IMR-90 (cell line): ENCODE measurements around the gene M6PR. TPM values are rescaled to one million over a fixed set of nuclear protein-coding genes. Genes with fewer than 3 reads are reported as not detected.

Experiments
- ATAC-seq: fragments of 200-7000 bp; cut with Tn5 transposase; 2 replicates; pipeline ENCODE4 v1.9.1; 2020; ENCODE audit warnings: low read depth, mild to moderate bottlenecking, moderate library complexity
- BruUV-seq: library from RNA; stranded (reverse); fragments of 400-500 nt; replicated peaks from 2 replicates; lab custom pipeline; 2021; lab: Mats Ljungman, UMichigan
- CTCF ChIA-PET: fragments of 300-600 bp; formaldehyde crosslinking; extraction: SDS; loops from one replicate; lab custom pipeline; 2021; ENCODE audit warnings: antibody characterized with exemption; lab: Yijun Ruan, JAX
- POLR2A ChIA-PET: fragments of 300-600 bp; sonication (Branson Sonifier 250); formaldehyde crosslinking; loops from one replicate; lab custom pipeline; 2022; ENCODE audit warnings: antibody characterized with exemption; ENCODE audit not compliant: unreplicated experiment; lab: Charles Lee
- DNase-seq: peaks from one replicate; pipeline ENCODE4 v3.0.0; 2013
- H2AFZ ChIP-seq: replicated peaks from 2 replicates; pipeline ENCODE3; 2013; ENCODE audit warnings: low read length, mild to moderate bottlenecking; ENCODE audit not compliant: poor library complexity
- H2AK5ac ChIP-seq: 2 replicates; pipeline ENCODE4 v1.6.1; 2013; ENCODE audit warnings: low read depth, low read length, inconsistent platforms
- H2AK9ac ChIP-seq: replicated peaks from 2 replicates; pipeline ENCODE3; 2013; ENCODE audit warnings: mild to moderate bottlenecking, low read depth, low read length, moderate library complexity; ENCODE audit not compliant: poor library complexity
- H2BK120ac ChIP-seq: 2 replicates; pipeline ENCODE4 v1.6.1; 2013; ENCODE audit warnings: low read depth, low read length, inconsistent platforms
- H2BK15ac ChIP-seq: 3 replicates; pipeline ENCODE4 v1.6.1; 2013; ENCODE audit warnings: low read depth, low read length, inconsistent platforms
- H2BK20ac ChIP-seq: 2 replicates; pipeline ENCODE4 v1.6.1; 2013; ENCODE audit warnings: low read depth, mild to moderate bottlenecking, inconsistent platforms, low read length, moderate library complexity
- H2BK5ac ChIP-seq: 2 replicates; pipeline ENCODE4 v1.6.1; 2013; ENCODE audit warnings: mild to moderate bottlenecking, low read depth, low read length, inconsistent platforms; ENCODE audit not compliant: poor library complexity, severe bottlenecking
- H3K14ac ChIP-seq: replicated peaks from 2 replicates; pipeline ENCODE4 v1.6.1; 2013; ENCODE audit warnings: low read depth, low read length, inconsistent platforms
- H3K18ac ChIP-seq: 2 replicates; pipeline ENCODE4 v1.6.1; 2013; ENCODE audit warnings: low read depth, low read length, control low read depth
- H3K23ac ChIP-seq: 2 replicates; pipeline ENCODE4 v1.6.1; 2013; ENCODE audit warnings: low read depth, low read length, inconsistent platforms
- H3K27ac ChIP-seq: 2 replicates; pipeline ENCODE4 v1.5.1; 2013; ENCODE audit warnings: mild to moderate bottlenecking, control low read depth, low read length; ENCODE audit not compliant: insufficient read depth
- H3K27me3 ChIP-seq: 2 replicates; pipeline ENCODE4 v1.6.1; 2013; ENCODE audit warnings: low read length; ENCODE audit not compliant: control insufficient read depth, insufficient read depth
- H3K36me3 ChIP-seq: 2 replicates; pipeline ENCODE4 v1.6.1; 2013; ENCODE audit warnings: low read length, mixed read lengths; ENCODE audit not compliant: control insufficient read depth, insufficient read depth
- H3K4ac ChIP-seq: 2 replicates; pipeline ENCODE4 v1.6.1; 2013; ENCODE audit warnings: low read depth, low read length, inconsistent platforms
- H3K4me1 ChIP-seq: 2 replicates; pipeline ENCODE4 v1.6.1; 2013; ENCODE audit warnings: low read length, mixed read lengths; ENCODE audit not compliant: control insufficient read depth, insufficient read depth
- H3K4me2 ChIP-seq: 2 replicates; pipeline ENCODE4 v1.6.1; 2013; ENCODE audit warnings: low read depth, mild to moderate bottlenecking, control low read depth, low read length, moderate library complexity
- H3K4me3 ChIP-seq: 2 replicates; pipeline ENCODE4 v1.5.1; 2013; ENCODE audit warnings: low read depth, mild to moderate bottlenecking, control low read depth, low read length, moderate library complexity; ENCODE audit not compliant: insufficient read depth
- H3K56ac ChIP-seq: 2 replicates; pipeline ENCODE4 v1.6.1; 2013; ENCODE audit warnings: low read length, inconsistent platforms; ENCODE audit not compliant: insufficient read depth; ENCODE audit errors: extremely low read depth
- H3K79me1 ChIP-seq, 2 experiments: 2 replicates each; pipeline ENCODE4 v1.6.1; 2013; ENCODE audit warnings: low read length in 2 of 2, inconsistent platforms in 1 of 2, low read depth in 1 of 2
- H3K9ac ChIP-seq: 2 replicates; pipeline ENCODE4 v1.6.1; 2013; ENCODE audit warnings: low read depth, low read length, control low read depth
- H3K9me1 ChIP-seq: 2 replicates; pipeline ENCODE4 v1.6.1; 2013; ENCODE audit warnings: low read length, inconsistent platforms; ENCODE audit not compliant: insufficient read depth
- H3K9me3 ChIP-seq: 2 replicates; pipeline ENCODE4 v1.6.1; 2013; ENCODE audit warnings: low read length; ENCODE audit not compliant: control insufficient read depth, insufficient read depth
- H4K20me1 ChIP-seq: 2 replicates; pipeline ENCODE4 v1.6.1; 2013; ENCODE audit warnings: low read length, inconsistent platforms; ENCODE audit not compliant: insufficient read depth
- H4K5ac ChIP-seq: 2 replicates; pipeline ENCODE4 v1.6.1; 2013; ENCODE audit warnings: mild to moderate bottlenecking, low read depth, low read length, control low read depth
- H4K8ac ChIP-seq, 2 experiments: 2 replicates each; pipeline ENCODE4 v1.6.1; 2013; ENCODE audit warnings: low read depth in 2 of 2, low read length in 2 of 2, control low read depth in 1 of 2, inconsistent platforms in 1 of 2
- H4K91ac ChIP-seq: 2 replicates; pipeline ENCODE4 v1.6.1; 2013; ENCODE audit warnings: low read depth, low read length, inconsistent platforms; ENCODE audit not compliant: insufficient read depth
- CEBPB ChIP-seq: IDR thresholded peaks from 2 replicates; pipeline ENCODE4 v1.6.1; 2012; ENCODE audit warnings: low read depth, low read length, improper control_type of control experiment
- SMC3 ChIP-seq: fragments of 150-350 bp; IDR thresholded peaks from 2 replicates; pipeline ENCODE4 v1.6.1; 2016; ENCODE audit warnings: low read depth, mild to moderate bottlenecking, antibody characterized with exemption, low read length, moderate library complexity
- WGBS, 2 experiments: methylation state at CpG; one replicate each; pipeline versions ENCODE4 v1.1.5 to v1.1.7; 2013; ENCODE audit warnings: missing lambda C conversion rate in 2 of 2; ENCODE audit not compliant: insufficient read length in 1 of 2; ENCODE audit errors: extremely low coverage in 2 of 2; 5-methylcytosine and 5-hydroxymethylcytosine counted together
- dilution Hi-C: fragments of 300-500 bp; cut with HindIII; formaldehyde crosslinking; loops from one replicate; pipeline ENCODE4 v1.14.3; 2018; ENCODE audit warnings: low sequenced_read_pairs; ENCODE audit not compliant: unreplicated experiment
- in situ Hi-C: fragments of 300-500 bp; cut with MboI; formaldehyde crosslinking; loops from 3 replicates; pipeline ENCODE4 v1.14.3; 2019; ENCODE audit warnings: low sequenced_read_pairs, inconsistent platforms, mixed read lengths
- intact Hi-C: fragments of 100-400 bp; cut with micrococcal nuclease; formaldehyde crosslinking; loops from 2 replicates; pipeline ENCODE4 v1.10.0; 2022
- polyA plus RNA-seq, 3 experiments: library from polyadenylated mRNA; depleted of rRNA; stranded (reverse); fragments of >200 nt; gene quantifications; 2 replicates each; pipeline ENCODE4 v1.2.3, GENCODE V29; 2012; ENCODE audit warnings: low replicate concordance in 1 of 3
- total RNA-seq: library from RNA; depleted of rRNA; stranded (reverse); fragments of >200 nt; gene quantifications from 2 replicates; pipeline ENCODE4 v1.2.3, GENCODE V29; 2012
- TF ChIP-seq, protein P1 (sequence below): conservative IDR thresholded peaks from 2 replicates; pipeline ENCODE4 v1.5.1; 2012; ENCODE audit warnings: mild to moderate bottlenecking, low read depth, low read length, improper control_type of control experiment

M6PR gene
- total and polyA plus RNA-seq, 2 of the 4 experiments (the other 2 are of a cell fraction) = 86.6 to 140 TPM

GRCh38 chr12:8917031-8917430 is 32.4 kb downstream of the M6PR start:
- Histone ChIP-seq H3K4me3 (no peak overlapping the region), H2BK5ac (no peak overlapping the region), H2BK20ac (no peak overlapping the region), H3K4me1 (peaks cover 2% of the 10 kb centered on the region), H3K56ac (no peak overlapping the region), H3K27me3 (no peaks in the 10 kb centered on the region), H2AK9ac (no peak overlapping the region), H3K9me1 (peaks cover 12% of the 10 kb centered on the region), H2AK5ac (no peak overlapping the region), H3K14ac (no peak overlapping the region), H2AFZ (no peak overlapping the region), H3K23ac (no peak overlapping the region), H3K9me3 (no peaks in the 10 kb centered on the region), H4K5ac (no peak overlapping the region), H4K91ac (no peak overlapping the region), H2BK15ac (no peak overlapping the region), H3K4ac (no peak overlapping the region), H4K8ac (no peak overlapping the region), H3K9ac (no peak overlapping the region), H4K20me1 (no peaks in the 10 kb centered on the region), H2BK120ac (no peak overlapping the region), H3K36me3 (peaks cover 7% of the 10 kb centered on the region), H3K79me1 (peaks cover 7 to 31% of the 10 kb centered on the region in 2 experiments), H3K18ac (no peak overlapping the region), H3K4me2 (no peak overlapping the region), H3K27ac (no peak overlapping the region)
- BruUV-seq = no TSS peak
- TF ChIP-seq SMC3 (no peak), CEBPB (no peak)
- TF ChIP-seq, protein P1, sequence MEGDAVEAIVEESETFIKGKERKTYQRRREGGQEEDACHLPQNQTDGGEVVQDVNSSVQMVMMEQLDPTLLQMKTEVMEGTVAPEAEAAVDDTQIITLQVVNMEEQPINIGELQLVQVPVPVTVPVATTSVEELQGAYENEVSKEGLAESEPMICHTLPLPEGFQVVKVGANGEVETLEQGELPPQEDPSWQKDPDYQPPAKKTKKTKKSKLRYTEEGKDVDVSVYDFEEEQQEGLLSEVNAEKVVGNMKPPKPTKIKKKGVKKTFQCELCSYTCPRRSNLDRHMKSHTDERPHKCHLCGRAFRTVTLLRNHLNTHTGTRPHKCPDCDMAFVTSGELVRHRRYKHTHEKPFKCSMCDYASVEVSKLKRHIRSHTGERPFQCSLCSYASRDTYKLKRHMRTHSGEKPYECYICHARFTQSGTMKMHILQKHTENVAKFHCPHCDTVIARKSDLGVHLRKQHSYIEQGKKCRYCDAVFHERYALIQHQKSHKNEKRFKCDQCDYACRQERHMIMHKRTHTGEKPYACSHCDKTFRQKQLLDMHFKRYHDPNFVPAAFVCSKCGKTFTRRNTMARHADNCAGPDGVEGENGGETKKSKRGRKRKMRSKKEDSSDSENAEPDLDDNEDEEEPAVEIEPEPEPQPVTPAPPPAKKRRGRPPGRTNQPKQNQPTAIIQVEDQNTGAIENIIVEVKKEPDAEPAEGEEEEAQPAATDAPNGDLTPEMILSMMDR = no peak
- CTCF ChIA-PET = no interaction called here
- intact Hi-C loops (no loop called here), in situ Hi-C loops (no loop called here), dilution Hi-C loops (no loop called here)
- ATAC-seq = no peak
- POLR2A ChIA-PET = no interaction called here
- DNase-seq = no peak
- 94% methylated on average over 2 of the region's 3 CpGs; no CpG with 5 or more reads in 1 of the 2 experiments for WGBS, 2 experiments
